CD14-positive monocyte (primary cell): ENCODE results near the gene SPCS1. TPM values are rescaled to one million over a fixed set of nuclear protein-coding genes. Genes with fewer than 3 reads are reported as not detected.

Experiments
- DNase-seq, 3 donors: peaks; one replicate each; pipeline ENCODE4 v3.0.0-alpha.2; 2011 to 2022
- H2AFZ ChIP-seq: 2 replicates; pipeline ENCODE4 v1.6.0; 2012; ENCODE audit warnings: mild to moderate bottlenecking, low read depth, low read length, inconsistent platforms; ENCODE audit not compliant: insufficient read depth, poor library complexity, severe bottlenecking
- H3K27ac ChIP-seq, 2 donors: 1 replicate in 1 of 2; 2 replicates in 1 of 2; pipeline ENCODE4 v1.5.1; 2012 to 2013; ENCODE audit warnings: low read length in 2 of 2, control low read depth in 1 of 2, inconsistent platforms in 1 of 2, low read depth in 1 of 2, mild to moderate bottlenecking in 1 of 2
- H3K27me3 ChIP-seq, 2 donors: one replicate each; pipeline versions ENCODE4 v1.6.0 to v1.6.1; 2011 to 2013; ENCODE audit warnings: low read length in 2 of 2; ENCODE audit not compliant: control insufficient read depth in 2 of 2, insufficient read depth in 2 of 2
- H3K36me3 ChIP-seq, 2 donors: replicated peaks in 1 of 2; 1 replicate in 1 of 2; 2 replicates in 1 of 2; pipeline versions ENCODE4 v1.5.1 to v1.6.1; 2012 to 2013; ENCODE audit warnings: low read length in 2 of 2, control low read depth in 1 of 2, inconsistent platforms in 1 of 2, mild to moderate bottlenecking in 1 of 2; ENCODE audit not compliant: insufficient read depth in 2 of 2, control insufficient read depth in 1 of 2
- H3K4me1 ChIP-seq, 2 donors: 1 replicate in 1 of 2; 2 replicates in 1 of 2; pipeline versions ENCODE4 v1.5.1 to v1.6.1; 2012 to 2013; ENCODE audit warnings: low read length in 2 of 2, control low read depth in 1 of 2, inconsistent platforms in 1 of 2, mild to moderate bottlenecking in 1 of 2, moderate library complexity in 1 of 2; ENCODE audit not compliant: insufficient read depth in 2 of 2, control insufficient read depth in 1 of 2
- H3K4me2 ChIP-seq: replicated peaks from 2 replicates; pipeline ENCODE3; 2012; ENCODE audit warnings: low read length, moderate library complexity, mild to moderate bottlenecking; ENCODE audit not compliant: poor library complexity, severe bottlenecking; ENCODE audit errors: extremely low read depth
- H3K4me3 ChIP-seq, 3 experiments: fragments of 200-600 bp in 1 of 3; sonication (generic) in 1 of 3; replicated peaks in 1 of 3; 1 replicate in 2 of 3; 2 replicates in 1 of 3; pipeline ENCODE4 v1.5.1; 2011 to 2013; ENCODE audit warnings: low read length in 3 of 3, mild to moderate bottlenecking in 3 of 3, control low read depth in 2 of 3, low read depth in 2 of 3, inconsistent platforms in 1 of 3, moderate library complexity in 1 of 3
- H3K79me2 ChIP-seq: 2 replicates; pipeline ENCODE4 v1.6.0; 2012; ENCODE audit warnings: mild to moderate bottlenecking, control low read depth, inconsistent platforms, low read length, moderate library complexity; ENCODE audit not compliant: insufficient read depth
- H3K9ac ChIP-seq: 2 replicates; pipeline ENCODE4 v1.6.0; 2017; ENCODE audit warnings: low read length, mild to moderate bottlenecking; ENCODE audit not compliant: insufficient read depth, poor library complexity, severe bottlenecking
- H3K9me3 ChIP-seq, 2 donors: replicated peaks in 1 of 2; 1 replicate in 1 of 2; 2 replicates in 1 of 2; pipeline versions ENCODE4 v1.5.1 to v1.6.1; 2012 to 2013; ENCODE audit warnings: low read length in 2 of 2, control low read depth in 1 of 2; ENCODE audit not compliant: control insufficient read depth in 1 of 2, insufficient read depth in 1 of 2
- H4K20me1 ChIP-seq: 2 replicates; pipeline ENCODE4 v1.6.0; 2012; ENCODE audit warnings: mild to moderate bottlenecking, low read length, control low read depth, moderate library complexity; ENCODE audit not compliant: insufficient read depth
- H3K27ac Mint-ChIP-seq, 7 donors: one replicate each; pipeline ENCODE4 v1.8.0; 2020; ENCODE audit warnings: mild to moderate bottlenecking in 7 of 7, mixed read lengths in 7 of 7, moderate library complexity in 6 of 7, inconsistent platforms in 2 of 7
- H3K27me3 Mint-ChIP-seq, 3 donors: one replicate each; pipeline ENCODE4 v1.8.0; 2021 to 2022; ENCODE audit warnings: low read depth in 3 of 3, mild to moderate bottlenecking in 3 of 3, mixed read lengths in 3 of 3, moderate library complexity in 3 of 3, inconsistent platforms in 1 of 3
- H3K36me3 Mint-ChIP-seq, 2 donors: one replicate each; pipeline ENCODE4 v1.8.0; 2020; ENCODE audit warnings: mixed read lengths in 2 of 2, inconsistent platforms in 1 of 2, mild to moderate bottlenecking in 1 of 2
- H3K4me1 Mint-ChIP-seq: one replicate; pipeline ENCODE4 v1.8.0; 2020; ENCODE audit warnings: mild to moderate bottlenecking, mixed read lengths
- H3K4me3 Mint-ChIP-seq, 2 donors: one replicate each; pipeline ENCODE4 v1.8.0; 2020; ENCODE audit warnings: mild to moderate bottlenecking in 2 of 2, mixed read lengths in 2 of 2, moderate library complexity in 1 of 2
- H3K9me3 Mint-ChIP-seq, 7 donors: one replicate each; pipeline ENCODE4 v1.8.0; 2020 to 2022; ENCODE audit warnings: mixed read lengths in 7 of 7, mild to moderate bottlenecking in 6 of 7, moderate library complexity in 6 of 7, inconsistent platforms in 2 of 7
- CTCF ChIP-seq: fragments of 200-600 bp; IDR thresholded peaks from one replicate; pipeline ENCODE4 v1.8.0; 2022; ENCODE audit warnings: antibody characterized with exemption, mild to moderate bottlenecking
- WGBS: methylation state at CpG from one replicate; pipeline ENCODE4 v1.1.5; 2013; ENCODE audit warnings: missing lambda C conversion rate; ENCODE audit not compliant: insufficient coverage; 5-methylcytosine and 5-hydroxymethylcytosine counted together
- intact Hi-C, 2 donors: fragments of 100-400 bp; cut with micrococcal nuclease; formaldehyde crosslinking; loops; one replicate each; pipeline versions ENCODE4 v1.15.0 to v1.15.1; 2023
- polyA plus RNA-seq, 3 donors: library from polyadenylated mRNA; depleted of rRNA in 1 of 3; unstranded in 2 of 3; stranded (reverse) in 1 of 3; fragments of 300-500 nt in 2 of 3; fragments of >200 nt in 1 of 3; fragmentation: Illumina TruSeq in 2 of 3; gene quantifications; 1 replicate in 2 of 3; 2 replicates in 1 of 3; pipeline ENCODE4 v1.2.3, GENCODE V29; 2012 to 2021
- small RNA-seq: library from RNA; depleted of rRNA; stranded (forward); fragments of <200 nt; gene quantifications from one replicate; pipeline ENCODE3, GENCODE V24; 2012; ENCODE audit warnings: low read depth; ENCODE audit not compliant: insufficient read length

SPCS1 gene
- polyA plus RNA-seq, 3 donors = 99.0 to 242 (median 228) TPM

- Histone ChIP-seq H3K9me3 (no peaks in the 10 kb centered on the region), H3K4me1 (peaks cover 12 to 17% of the 10 kb centered on the region in 2 donors), H3K9ac (no peak overlapping the region), H3K4me2 (no peak overlapping the region), H3K36me3 (peaks cover 54 to 90% of the 10 kb centered on the region in 2 donors), H3K27ac (no peak overlapping the region), H3K79me2 (no peaks in the 10 kb centered on the region), H3K27me3 (no peaks in the 10 kb centered on the region), H4K20me1 (no peaks in the 10 kb centered on the region), H2AFZ (no peak overlapping the region), H3K4me3 (no peak overlapping the region)
- H3K27ac Mint-ChIP-seq = peak overlapping the region in 2 of 7 donors; percentile 52 to 61
- intact Hi-C loops = no loop called here
- 100% methylated on average over 4 of the region's 4 CpGs for WGBS
- no peak for TF ChIP-seq CTCF
- H3K4me1 Mint-ChIP-seq = peaks cover 14% of the 10 kb centered on the region
- H3K27me3 Mint-ChIP-seq = no peaks in the 10 kb centered on the region
- DNase-seq = no peak
- H3K4me3 Mint-ChIP-seq = no peak overlapping the region
- no peaks in the 10 kb centered on the region for H3K9me3 Mint-ChIP-seq
- H3K36me3 Mint-ChIP-seq = peaks cover 71 to 92% of the 10 kb centered on the region in 2 donors
These were observed 48.5 kb downstream of the SPCS1 start for GRCh38 chr3:52754373-52754772.

GRCh38 chr3:52756141-52756540, 50.2 kb downstream of the SPCS1 start:
- intact Hi-C loops = no loop called here
- H3K27me3 Mint-ChIP-seq = no peaks in the 10 kb centered on the region
- H3K9me3 Mint-ChIP-seq = no peaks in the 10 kb centered on the region
- Histone ChIP-seq H3K9me3 (no peaks in the 10 kb centered on the region), H3K4me2 (no peak overlapping the region), H3K4me1 (peaks cover 12 to 17% of the 10 kb centered on the region in 2 donors), H4K20me1 (no peaks in the 10 kb centered on the region), H2AFZ (no peak overlapping the region), H3K36me3 (peaks cover 52 to 89% of the 10 kb centered on the region in 2 donors), H3K4me3 (no peak overlapping the region), H3K9ac (no peak overlapping the region), H3K27ac (no peak overlapping the region), H3K79me2 (no peaks in the 10 kb centered on the region), H3K27me3 (no peaks in the 10 kb centered on the region)
- WGBS = no CpG with 5 or more reads among the region's 1 CpG
- no peak for TF ChIP-seq CTCF
- H3K4me1 Mint-ChIP-seq = peaks cover 14% of the 10 kb centered on the region
- no peak overlapping the region for H3K27ac Mint-ChIP-seq
- DNase-seq = no peak
- peaks cover 70 to 89% of the 10 kb centered on the region in 2 donors for H3K36me3 Mint-ChIP-seq
- no peak overlapping the region for H3K4me3 Mint-ChIP-seq

Small RNAs within 50 kb of the gene (small RNA-seq; reads per million reads assigned to genes)
- gene AC006254.2 (not detected), gene RF00569 (5,866 reads per million, percentile 100 among the genes with 10 or more reads in this experiment), gene RF01183 (not detected), gene SNORD19 (not detected), gene SNORD19B (not detected), gene SNORD69 (3,279 reads per million, percentile 99 among the genes with 10 or more reads in this experiment)

Other genes starting within 250 kb of the SPCS1 start
- gene STAB1, start 210.8 kb upstream of the SPCS1 start, polyA plus RNA-seq = 100 to 1,000 TPM in 1 of 3 donors, 10 to 100 TPM in 1, 1 to 10 TPM in 1; 3.8 to 535 (median 15.8) TPM
- gene NT5DC2, start 172.2 kb upstream of the SPCS1 start, polyA plus RNA-seq = 10 to 100 TPM in 1 of 3 donors, under 1 TPM in 2; 0.66 to 28.4 (median 0.67) TPM
- gene UQCC5, start 169.5 kb upstream of the SPCS1 start, polyA plus RNA-seq = 10 to 100 TPM in 2 of 3 donors, 1 to 10 TPM in 1; 1.4 to 52.1 (median 43.3) TPM
- 10 to 100 TPM; 26.1 to 72.9 (median 38.0) TPM for gene PBRM1, start 20.2 kb upstream of the SPCS1 start, polyA plus RNA-seq
- gene GNL3, start 20.1 kb upstream of the SPCS1 start, polyA plus RNA-seq = 10 to 100 TPM; 13.4 to 18.7 (median 16.7) TPM
- 10 to 100 TPM; 27.3 to 34.8 (median 34.8) TPM for gene GLT8D1, start 315 bp upstream of the SPCS1 start, polyA plus RNA-seq
- gene NEK4, start 64.8 kb downstream of the SPCS1 start, polyA plus RNA-seq = 10 to 100 TPM; 13.7 to 17.5 (median 17.4) TPM
- 1 to 10 TPM in 2 of 3 donors, under 1 TPM in 1; 0.75 to 4.4 (median 1.3) TPM for gene ITIH1, start 71.5 kb downstream of the SPCS1 start, polyA plus RNA-seq
- gene ITIH3, start 88.7 kb downstream of the SPCS1 start, polyA plus RNA-seq = under 1 TPM in 1 of 3 donors, not detected in 2; 0.07 TPM
- 10 to 100 TPM in 1 of 3 donors, under 1 TPM in 1, not detected in 1; 0.59 to 47.7 TPM for gene ITIH4, start 124.6 kb downstream of the SPCS1 start, polyA plus RNA-seq
- gene MUSTN1, start 128.9 kb downstream of the SPCS1 start, polyA plus RNA-seq = 10 to 100 TPM in 1 of 3 donors, under 1 TPM in 1, not detected in 1; 0.29 to 13.7 TPM
- gene STIMATE, start 191.4 kb downstream of the SPCS1 start, polyA plus RNA-seq = 10 to 100 TPM in 2 of 3 donors, 1 to 10 TPM in 1; 8.9 to 49.9 (median 11.7) TPM